NCI-H1092 (cell line): Measurements from ENCODE around the gene GNRHR.
A peak's percentile ranks its signal among the peaks of the same experiment; 100 is the strongest.
"Not testable (repeated sequence)": the region's sequence is repeated elsewhere in the genome, so short reads cannot be mapped to it uniquely, and the experiment has no call there.

Source experiments
- DNase-seq: peaks from one replicate; lab custom pipeline; 2025; lab: John Stamatoyannopoulos, UW

The GNRHR gene

GRCh38 chr4:67727124-67727850, 26.9 kb downstream of the GNRHR start:
- DNase-seq: no peak

- DNase-seq: no peak
Observed at GRCh38 chr4:67725981-67726380, 28.2 kb downstream of the GNRHR start.

GRCh38 chr4:67725132-67725531, 29.1 kb downstream of the GNRHR start:
- DNase-seq: no peak

- no peak for DNase-seq
Observed at GRCh38 chr4:67723949-67724348, 30.2 kb downstream of the GNRHR start.

- DNase-seq: no peak
Observed at GRCh38 chr4:67723341-67723740, 30.8 kb downstream of the GNRHR start.

GRCh38 chr4:67721770-67722597, 32.2 kb downstream of the GNRHR start:
- DNase-seq: no peak

GRCh38 chr4:67721315-67721769, 32.8 kb downstream of the GNRHR start:
- no peak for DNase-seq

- DNase-seq: no peak
Observed at GRCh38 chr4:67719953-67720617, 34.1 kb downstream of the GNRHR start.

GRCh38 chr4:67718848-67719247, 35.3 kb downstream of the GNRHR start:
- DNase-seq: no peak

GRCh38 chr4:67717586-67717985, 36.6 kb downstream of the GNRHR start:
- no peak for DNase-seq

- no peak for DNase-seq
Observed at GRCh38 chr4:67714955-67715354, 39.2 kb downstream of the GNRHR start.

- no peak for DNase-seq
Observed at GRCh38 chr4:67714248-67714583, 40.0 kb downstream of the GNRHR start.

- DNase-seq: no peak
Observed at GRCh38 chr4:67713529-67714247, 40.5 kb downstream of the GNRHR start.

GRCh38 chr4:67712650-67713528, 41.3 kb downstream of the GNRHR start:
- no peak for DNase-seq

- DNase-seq: no peak
Observed at GRCh38 chr4:67712000-67712625, 42.1 kb downstream of the GNRHR start.

- DNase-seq: not testable (repeated sequence)
Observed at GRCh38 chr4:67706682-67707081, 47.5 kb downstream of the GNRHR start.

GRCh38 chr4:67704843-67705242, 49.3 kb downstream of the GNRHR start:
- no peak for DNase-seq

GRCh38 chr4:67702166-67702565, 52.0 kb downstream of the GNRHR start:
- DNase-seq: no peak

GRCh38 chr4:67701517-67701850, 52.7 kb downstream of the GNRHR start:
- DNase-seq: no peak

- DNase-seq: peak; percentile 95
Observed at GRCh38 chr4:67700738-67701516, 53.3 kb downstream of the GNRHR start, which contains the start of gene UBA6. Gene UBA6, minus strand, starts transcription at chr4:67701155. Its CDS starts 36 bp downstream, at chr4:67701119.
